Measurements from ENCODE around the gene AUNIP.

Gene AUNIP

GRCh38 chr1:25888426-25888987 lies 29.2 kb upstream of the AUNIP start:
- no peak for DNase-seq

DNA sequence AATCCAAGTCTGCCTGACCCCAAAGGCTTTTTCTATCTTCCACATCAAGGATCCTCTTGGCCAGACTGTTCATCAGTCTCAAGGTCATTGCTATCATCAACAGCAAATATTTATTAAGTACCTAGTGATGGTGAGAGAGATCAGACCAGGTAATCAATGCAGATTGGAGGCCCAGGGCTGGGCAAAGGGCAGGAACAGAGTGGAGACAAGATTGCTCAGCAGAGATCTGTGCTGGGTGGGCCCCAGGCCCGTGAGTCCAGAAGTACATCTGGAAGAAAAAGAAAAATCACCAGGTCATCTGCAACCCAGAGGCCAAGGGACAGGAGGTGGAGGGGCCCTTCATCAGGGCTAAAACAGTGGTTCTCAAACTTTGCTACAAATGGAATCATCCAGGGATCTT lies 26.3 kb upstream of the AUNIP start:
- no peak for DNase-seq

DNA sequence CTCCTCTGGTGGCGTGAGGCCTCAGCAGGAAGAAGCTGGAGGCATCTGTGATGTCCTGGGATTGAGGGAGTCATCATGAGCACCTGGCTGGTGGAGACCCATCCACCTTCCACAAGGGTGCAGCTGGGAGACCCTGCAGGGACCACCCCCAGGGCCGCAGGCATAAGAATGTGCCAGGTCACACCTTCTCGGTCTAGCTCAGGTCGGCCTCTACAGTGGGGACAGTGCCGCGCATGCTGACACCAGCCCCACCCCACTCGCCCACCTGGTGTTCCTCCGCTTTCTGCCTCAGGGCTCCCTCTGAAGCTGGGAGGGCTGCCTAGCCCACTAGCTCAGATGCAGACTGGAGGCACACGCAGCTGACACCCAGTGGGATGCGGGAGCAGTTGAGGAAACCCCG lies 22.0 kb upstream of the AUNIP start:
- no peak for DNase-seq

DNA sequence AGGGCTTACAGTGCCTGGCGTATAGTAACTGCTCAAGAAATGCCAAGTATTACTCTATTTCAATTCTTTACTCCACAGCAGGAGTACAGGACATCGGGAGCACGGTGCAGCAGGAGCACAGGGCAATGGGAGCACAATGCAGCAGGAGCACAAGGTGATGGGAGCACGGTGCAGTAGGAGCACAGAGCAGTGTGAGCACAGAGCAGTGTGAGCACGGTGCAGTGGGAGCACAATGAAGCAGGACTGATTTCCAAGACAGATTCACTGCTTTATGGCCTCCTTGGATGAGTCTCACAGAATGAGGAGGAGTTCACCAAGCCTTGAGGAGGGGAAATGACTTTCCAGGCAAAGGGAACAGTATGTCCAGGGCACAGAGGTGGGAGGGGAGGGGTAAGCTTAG lies 21.3 kb upstream of the AUNIP start:
- DNase-seq: no peak

DNA sequence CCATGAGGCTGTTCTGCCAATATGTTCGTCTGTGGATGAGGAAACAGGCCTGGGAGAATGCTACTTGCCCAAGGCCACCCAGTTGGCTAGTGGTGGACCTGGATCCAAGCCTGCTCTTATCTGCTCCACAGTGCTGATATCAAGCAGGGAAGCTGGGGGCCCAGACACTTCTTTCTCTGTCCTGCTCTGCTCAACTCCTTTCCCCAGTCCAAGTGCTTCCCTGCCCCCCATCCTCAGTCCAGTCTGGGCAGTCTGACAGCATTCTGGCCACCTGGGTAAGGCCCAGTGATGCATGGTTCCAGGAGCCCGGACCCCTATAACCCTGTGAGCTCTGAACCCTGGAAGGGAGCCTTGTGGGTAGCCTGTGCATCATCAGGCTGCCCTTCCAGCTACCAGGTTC lies 20.4 kb upstream of the AUNIP start:
- DNase-seq: no peak

GRCh38 chr1:25878690-25879089 lies 19.4 kb upstream of the AUNIP start:
- DNase-seq: no peak

- DNase-seq: no peak
These were observed 17.9 kb upstream of the AUNIP start for GRCh38 chr1:25877155-25877554.

- DNase-seq: no peak
These were observed 17.4 kb upstream of the AUNIP start for GRCh38 chr1:25876693-25877077.

- peak in 1 of 2 experiments; percentile 42 for DNase-seq
These were observed 16.8 kb upstream of the AUNIP start for GRCh38 chr1:25875856-25876692.

GRCh38 chr1:25875154-25875855 lies 16.0 kb upstream of the AUNIP start, which contains the start of gene PAQR7:
Gene PAQR7, minus strand, starts transcription at chr1:25875708. Its CDS starts 11,869 bp downstream, at chr1:25863839.
- peak; percentile 54 to 62 for DNase-seq

DNA sequence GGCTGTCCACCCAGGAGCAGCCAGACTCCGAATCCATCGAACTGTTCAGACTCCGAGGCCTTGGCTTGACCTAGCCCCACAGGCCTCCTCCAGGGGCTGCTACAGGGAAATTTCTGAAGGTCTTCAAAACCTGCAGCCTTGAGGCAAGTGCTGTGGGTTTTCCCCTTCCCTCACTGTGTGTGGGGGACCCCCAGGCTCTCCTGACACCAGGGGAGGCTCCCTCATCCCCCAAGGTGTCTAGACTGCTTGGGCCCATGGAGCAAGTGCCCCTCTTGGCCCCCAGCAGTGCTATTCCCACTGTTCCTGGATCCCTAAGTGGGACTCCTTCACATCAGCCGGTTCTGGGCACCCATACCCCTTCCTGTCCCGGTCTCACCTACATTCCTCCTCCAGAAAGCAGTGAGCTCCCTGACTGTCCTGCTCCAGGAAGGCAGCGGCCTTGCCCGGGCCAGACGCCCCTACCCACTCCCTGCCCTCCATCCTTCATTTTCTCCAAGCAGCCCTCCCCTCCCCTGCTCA lies 15.4 kb upstream of the AUNIP start:
- DNase-seq: no peak

DNA sequence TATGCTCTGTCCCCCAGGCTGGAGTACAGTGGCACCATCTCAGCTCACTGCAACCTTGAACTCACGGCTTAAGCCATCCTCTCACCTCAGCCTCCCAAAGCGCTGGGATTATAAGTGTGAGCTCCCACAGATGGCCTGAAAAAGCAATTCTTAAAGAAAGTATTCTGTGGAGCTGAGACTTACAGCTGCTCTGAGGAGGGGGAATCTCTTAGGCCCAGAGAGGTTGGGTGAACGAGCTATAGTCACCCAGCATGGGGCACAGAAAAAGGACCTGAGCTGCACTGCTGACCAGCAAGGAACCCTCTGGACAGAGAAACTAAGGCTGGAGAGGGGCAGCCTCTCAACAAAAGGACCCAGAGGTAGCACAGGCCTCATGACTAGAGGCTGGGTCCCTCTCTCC lies 15.0 kb upstream of the AUNIP start:
- no peak for DNase-seq

- DNase-seq: peak in 1 of 2 experiments; percentile 13
These were observed 13.9 kb upstream of the AUNIP start for GRCh38 chr1:25873120-25873519.

DNA sequence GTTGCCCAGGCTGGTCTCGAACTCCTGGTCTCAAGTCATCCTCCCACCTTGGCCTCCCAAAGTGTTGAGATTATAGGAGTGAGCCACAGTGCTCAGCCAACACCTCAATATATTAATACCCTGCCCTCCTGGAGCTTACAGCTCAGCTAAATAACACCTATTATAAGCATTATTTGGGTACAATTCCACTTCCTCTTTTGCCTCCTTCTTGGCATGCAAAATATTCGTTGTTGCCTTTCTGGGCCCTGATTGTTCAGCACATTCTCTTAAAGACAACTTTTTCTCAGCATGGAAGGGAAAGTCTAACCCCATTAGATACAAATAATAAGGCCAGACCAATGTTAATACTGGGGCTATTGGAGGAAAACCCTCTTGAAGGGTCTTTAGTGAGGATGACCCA lies 13.5 kb upstream of the AUNIP start:
- DNase-seq: peak; percentile 18 to 19

DNA sequence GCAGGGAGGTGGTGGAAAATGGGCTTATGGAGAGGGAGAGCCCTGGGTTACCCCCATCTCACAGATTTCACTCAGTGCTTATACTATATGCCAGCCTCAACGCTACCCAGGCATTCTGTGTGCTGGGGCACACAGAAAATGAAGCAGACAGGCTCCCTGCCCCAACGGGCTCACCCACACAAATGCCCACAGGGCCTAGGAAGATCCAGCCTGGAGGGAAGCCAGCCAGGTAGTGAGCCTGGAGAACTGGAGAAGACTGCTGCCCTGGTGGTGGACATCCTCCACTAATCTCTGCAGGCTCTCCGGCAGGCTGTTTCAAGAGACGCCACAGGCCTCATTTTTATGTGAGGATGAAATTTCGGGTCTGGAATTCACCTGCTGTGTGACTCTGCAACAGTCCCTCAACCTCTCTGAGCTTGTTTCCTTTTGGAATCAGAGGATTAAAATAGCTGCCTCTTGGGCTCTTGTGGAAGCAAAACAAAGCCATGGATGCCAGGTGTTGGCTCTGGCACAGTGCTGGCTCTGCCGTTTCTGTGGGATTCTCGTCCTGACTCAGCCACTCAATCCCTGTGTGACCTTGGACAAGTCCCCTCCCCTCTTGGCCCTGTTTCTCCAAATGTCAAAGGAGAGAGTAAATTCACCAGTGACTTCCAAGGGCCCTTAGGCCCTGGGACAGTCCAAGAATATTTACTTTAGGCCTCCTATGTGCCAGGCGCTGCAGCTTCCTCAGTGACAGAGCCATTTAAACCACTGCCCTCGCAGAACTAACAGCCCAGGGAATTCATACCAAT lies 12.6 kb upstream of the AUNIP start:
- DNase-seq: no peak

DNA sequence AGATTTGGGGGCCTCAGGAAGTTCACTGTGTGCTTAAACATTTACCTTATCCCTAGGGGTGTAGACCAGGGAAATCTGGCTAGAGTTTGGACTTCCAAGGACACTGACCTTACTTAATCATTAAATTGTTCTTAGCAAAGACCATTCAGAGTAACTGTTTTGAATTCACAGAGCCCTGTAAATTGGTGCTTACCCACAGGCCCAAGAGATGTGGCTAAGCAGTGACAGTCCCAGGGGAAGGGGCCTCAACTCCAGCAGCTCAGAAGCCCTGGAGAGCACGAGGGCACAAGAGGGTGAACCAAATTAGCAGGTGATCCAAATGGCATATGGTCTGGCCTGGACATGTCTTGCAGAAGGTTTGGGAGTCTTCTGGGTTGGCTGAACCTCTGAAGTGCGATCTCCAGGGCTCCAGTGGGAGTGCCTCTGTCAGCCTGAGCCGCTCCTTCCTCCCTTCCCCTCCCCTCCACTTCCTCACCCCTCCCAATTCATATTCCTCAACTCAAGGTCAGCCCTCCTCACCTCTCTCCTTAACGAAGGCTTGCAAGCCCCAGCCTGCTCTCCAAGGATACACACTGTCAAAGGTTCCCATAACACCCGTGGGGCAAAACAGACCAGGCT lies 11.9 kb upstream of the AUNIP start:
- peak in 1 of 2 experiments; percentile 6 for DNase-seq

GRCh38 chr1:25870614-25871013 lies 11.4 kb upstream of the AUNIP start:
- DNase-seq: no peak

- no peak for DNase-seq
These were observed 10.8 kb upstream of the AUNIP start for GRCh38 chr1:25869909-25870606.

DNA sequence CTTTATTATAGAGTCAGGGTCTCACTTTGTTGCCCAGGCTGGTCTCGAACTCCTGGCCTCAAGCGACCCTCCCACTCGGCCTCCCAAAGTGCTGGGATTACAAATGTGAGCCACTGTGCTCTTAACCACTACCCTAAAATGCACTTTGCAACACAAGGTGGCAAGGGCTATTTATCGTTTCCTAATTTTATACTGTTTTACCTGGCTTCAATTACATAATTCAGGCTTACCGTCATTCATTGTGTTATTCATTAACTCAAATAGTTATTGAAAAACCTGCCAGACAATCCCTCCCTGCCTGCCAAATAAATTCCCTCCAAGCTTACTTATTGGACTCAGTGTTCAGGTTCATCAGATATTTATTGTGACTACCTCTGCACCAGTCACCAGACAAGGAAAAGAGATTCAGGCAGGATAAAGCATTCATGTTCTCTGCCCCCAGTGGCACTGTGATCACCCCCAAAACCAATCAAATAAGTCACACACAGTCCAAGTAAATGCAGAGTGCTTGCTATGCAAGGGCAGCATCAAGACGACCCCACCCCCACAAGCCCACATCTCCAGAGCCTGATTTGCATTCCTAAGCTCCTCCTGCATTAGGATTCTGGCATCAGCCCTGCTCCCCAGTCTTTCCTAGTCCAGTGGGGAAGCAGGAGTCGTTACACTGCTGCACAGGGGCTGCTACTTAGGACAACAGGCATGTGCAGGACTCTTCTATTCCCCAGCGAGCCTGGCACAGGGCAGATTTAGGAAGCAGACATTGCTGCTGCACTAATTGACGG lies 8.1 kb upstream of the AUNIP start:
- no peak for DNase-seq

- no peak for DNase-seq
These were observed 7.0 kb upstream of the AUNIP start for GRCh38 chr1:25866288-25866687.

DNA sequence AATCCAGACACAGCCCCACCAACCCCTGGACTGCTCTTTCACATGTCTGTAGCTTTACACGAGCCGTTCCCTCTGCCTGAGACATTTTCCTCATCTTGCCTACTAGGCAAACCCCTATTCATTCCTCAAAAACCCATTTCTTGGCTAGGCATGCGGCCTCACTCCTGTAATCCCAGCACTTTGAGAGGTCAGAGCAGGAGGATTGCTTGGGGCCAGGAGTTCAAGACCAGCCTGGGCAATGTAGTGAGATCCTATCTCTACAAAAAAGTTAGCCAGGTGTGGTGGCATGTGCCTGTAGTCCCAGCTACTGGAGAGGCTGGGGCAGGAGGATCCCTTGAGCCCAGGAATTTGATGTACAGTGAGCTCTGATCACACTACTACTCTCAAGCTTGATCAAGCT lies 5.2 kb upstream of the AUNIP start:
- no peak for DNase-seq
